HepG2 (cell line): ENCODE data around the gene CTIF. TPM values are rescaled to one million over a fixed set of nuclear protein-coding genes. Genes with fewer than 3 reads are reported as not detected.

Source experiments
- ATF1 ChIP-seq: IDR thresholded peaks from 2 replicates; pipeline ENCODE4 v1.6.1; 2016; ENCODE audit warnings: mild to moderate bottlenecking, control low read depth
- CEBPG ChIP-seq: IDR thresholded peaks from 2 replicates; pipeline ENCODE4 v1.6.1; 2016
- DNMT1 ChIP-seq: sonication (generic); formaldehyde crosslinking; IDR thresholded peaks from 2 replicates; pipeline ENCODE4 v1.5.1; 2020; ENCODE audit warnings: mild to moderate bottlenecking, missing genetic modification reagents
- GABPA ChIP-seq, 2 experiments: IDR thresholded peaks; 2 replicates each; pipeline ENCODE4 v1.6.1; 2011 to 2016; ENCODE audit warnings: low read depth in 2 of 2, low read length in 1 of 2, missing biosample characterization in 1 of 2, missing genetic modification characterization in 1 of 2
- IRF2 ChIP-seq: IDR thresholded peaks from 2 replicates; pipeline ENCODE4 v1.6.1; 2018; ENCODE audit warnings: missing genetic modification reagents, missing compliant biosample characterization
- ISX ChIP-seq: sonication (generic); formaldehyde crosslinking; conservative IDR thresholded peaks from 2 replicates; pipeline ENCODE4 v1.5.0; 2020; ENCODE audit warnings: missing genetic modification reagents
- MEIS1 ChIP-seq: sonication (generic); formaldehyde crosslinking; IDR thresholded peaks from 2 replicates; pipeline ENCODE4 v1.9.0; 2021; ENCODE audit warnings: mild to moderate bottlenecking, missing genetic modification reagents, moderate library complexity, borderline replicate concordance
- MEIS2 ChIP-seq: sonication (generic); formaldehyde crosslinking; IDR thresholded peaks from 2 replicates; pipeline ENCODE4 v1.9.0; 2021; ENCODE audit warnings: mild to moderate bottlenecking, missing genetic modification reagents
- REPIN1 ChIP-seq: sonication (generic); formaldehyde crosslinking; IDR thresholded peaks from 2 replicates; pipeline ENCODE4 v1.8.0; 2022; ENCODE audit warnings: missing genetic modification reagents, low read depth, mild to moderate bottlenecking, borderline replicate concordance
- RXRA ChIP-seq: sonication (generic); formaldehyde crosslinking; IDR thresholded peaks from 2 replicates; pipeline ENCODE4 v1.5.1; 2020; ENCODE audit warnings: missing genetic modification reagents
- SNAI1 ChIP-seq: sonication (generic); formaldehyde crosslinking; IDR thresholded peaks from 2 replicates; pipeline ENCODE4 v1.5.0; 2020; ENCODE audit warnings: mild to moderate bottlenecking, missing genetic modification reagents, borderline replicate concordance
- SRSF9 ChIP-seq: fragments of 200-400 bp; formaldehyde crosslinking; IDR thresholded peaks from 2 replicates; pipeline ENCODE4 v1.6.1; 2018; ENCODE audit warnings: borderline replicate concordance, mild to moderate bottlenecking, low read depth, low read length; ENCODE audit not compliant: insufficient read depth, poor library complexity, severe bottlenecking
- ZNF292 ChIP-seq: sonication (generic); formaldehyde crosslinking; IDR thresholded peaks from 2 replicates; pipeline ENCODE4 v1.8.1; 2022; ENCODE audit warnings: mild to moderate bottlenecking, low read depth, missing genetic modification reagents, borderline replicate concordance
- ZNF431 ChIP-seq: sonication (generic); formaldehyde crosslinking; IDR thresholded peaks from 2 replicates; pipeline ENCODE4 v1.9.0; 2022; ENCODE audit warnings: missing genetic modification reagents, low read depth, mild to moderate bottlenecking, borderline replicate concordance
- ZNF629 ChIP-seq: sonication (generic); formaldehyde crosslinking; conservative IDR thresholded peaks from 2 replicates; pipeline ENCODE4 v1.5.0; 2020; ENCODE audit warnings: missing genetic modification reagents
- ZNF720 ChIP-seq: sonication (generic); formaldehyde crosslinking; IDR thresholded peaks from 2 replicates; pipeline ENCODE4 v1.4.0; 2020; ENCODE audit warnings: missing genetic modification reagents
- ZNF776 ChIP-seq: sonication (generic); formaldehyde crosslinking; IDR thresholded peaks from 2 replicates; pipeline ENCODE4 v1.4.0; 2020; ENCODE audit warnings: mild to moderate bottlenecking, missing genetic modification reagents
- ZSCAN12 ChIP-seq: sonication (generic); formaldehyde crosslinking; IDR thresholded peaks from 2 replicates; pipeline ENCODE4 v1.9.0; 2021; ENCODE audit warnings: mild to moderate bottlenecking, missing genetic modification reagents
- polyA plus RNA-seq, 8 experiments: library from polyadenylated mRNA; depleted of rRNA in 3 of 8; stranded (reverse) in 7 of 8; unstranded in 1 of 8; fragments of >200 nt; fragmentation: Illumina TruSeq in 4 of 8; extraction: Trizol in 4 of 8; gene quantifications; 2 replicates each; pipeline versions ENCODE4 v1.2.1 to v1.2.3, GENCODE V29; 2011 to 2016; ENCODE audit warnings: low read depth in 4 of 8, missing spikeins in 1 of 8, mixed read lengths in 1 of 8; ENCODE audit not compliant: insufficient read depth in 1 of 8
- total RNA-seq, 5 experiments: library from RNA; depleted of rRNA; stranded (reverse); fragments of >200 nt; fragmentation: Illumina TruSeq; extraction: Trizol; gene quantifications; 2 replicates each; pipeline ENCODE4 v1.2.3, GENCODE V29; 2016; ENCODE audit warnings: low read depth in 1 of 5
- TF ChIP-seq, protein P1 (sequence below): sonication (generic); formaldehyde crosslinking; IDR thresholded peaks from 2 replicates; pipeline ENCODE4 v1.8.0; 2022; ENCODE audit warnings: mild to moderate bottlenecking, missing genetic modification reagents, borderline replicate concordance
- TF ChIP-seq, protein P2 (sequence below): IDR thresholded peaks from 2 replicates; pipeline ENCODE4 v1.6.1; 2012; ENCODE audit warnings: low read length, improper control_type of control experiment
- TF ChIP-seq, protein P3 (sequence below): sonication (generic); formaldehyde crosslinking; IDR thresholded peaks from 2 replicates; pipeline ENCODE4 v1.5.0; 2020; ENCODE audit warnings: missing genetic modification reagents
- TF ChIP-seq, protein P4 (sequence below): sonication (generic); formaldehyde crosslinking; IDR thresholded peaks from 2 replicates; pipeline ENCODE4 v1.5.0; 2020; ENCODE audit warnings: missing genetic modification reagents

Gene CTIF
- total and polyA plus RNA-seq, 2 of the 13 experiments (the other 11 are each of a cell fraction or from before 2014, with no cell fraction given): 18.2 to 28.0 TPM

DNA sequence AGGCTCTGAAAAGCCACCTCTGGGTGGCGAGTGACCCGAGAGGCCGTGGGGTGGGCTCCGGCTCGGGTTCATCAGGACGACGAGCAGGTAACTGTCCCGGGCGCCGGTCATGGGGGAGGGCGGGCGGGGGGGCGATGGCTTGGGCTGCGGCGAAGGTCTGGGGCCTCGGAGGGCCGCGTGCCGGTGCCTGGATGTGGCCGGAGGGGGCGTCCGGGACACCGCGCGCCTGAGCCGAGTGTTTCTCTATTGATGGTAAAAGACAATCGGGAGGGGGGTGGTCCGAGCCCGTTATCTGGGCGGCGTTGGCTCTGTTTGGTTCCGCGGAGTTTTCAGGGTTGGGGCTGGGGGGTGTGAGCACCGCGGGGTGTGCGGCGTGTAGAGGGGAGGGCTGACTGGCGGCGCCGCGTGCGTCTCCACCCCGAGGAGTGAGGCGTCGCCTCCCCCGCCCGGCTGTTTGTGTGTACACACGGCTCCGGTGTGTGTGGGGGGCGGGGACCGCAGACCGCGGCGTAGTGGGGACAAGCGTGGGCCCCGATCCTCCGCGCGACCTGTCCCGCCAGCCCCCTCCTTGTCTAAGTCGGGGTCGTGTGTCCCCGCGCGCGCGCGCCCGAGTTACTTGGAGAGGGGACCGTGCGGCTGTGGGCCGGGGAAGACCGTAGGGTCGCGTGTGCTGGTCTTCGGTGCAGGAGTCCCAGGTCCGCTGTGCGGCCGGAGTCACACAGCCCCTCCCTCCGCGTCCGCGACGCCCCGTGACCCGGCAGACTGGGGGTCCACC, 1.6 kb downstream of the CTIF start (continued):
- TF ChIP-seq, protein P1, sequence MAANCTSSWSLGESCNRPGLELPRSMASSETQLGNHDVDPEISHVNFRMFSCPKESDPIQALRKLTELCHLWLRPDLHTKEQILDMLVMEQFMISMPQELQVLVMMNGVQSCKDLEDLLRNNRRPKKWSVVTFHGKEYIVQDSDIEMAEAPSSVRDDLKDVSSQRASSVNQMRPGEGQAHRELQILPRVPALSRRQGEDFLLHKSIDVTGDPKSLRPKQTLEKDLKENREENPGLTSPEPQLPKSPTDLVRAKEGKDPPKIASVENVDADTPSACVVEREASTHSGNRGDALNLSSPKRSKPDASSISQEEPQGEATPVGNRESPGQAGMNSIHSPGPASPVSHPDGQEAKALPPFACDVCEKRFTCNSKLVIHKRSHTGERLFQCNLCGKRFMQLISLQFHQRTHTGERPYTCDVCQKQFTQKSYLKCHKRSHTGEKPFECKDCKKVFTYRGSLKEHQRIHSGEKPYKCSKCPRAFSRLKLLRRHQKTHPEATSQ (CRISPR knock-in tag): no peak
- TF ChIP-seq, protein P2, sequence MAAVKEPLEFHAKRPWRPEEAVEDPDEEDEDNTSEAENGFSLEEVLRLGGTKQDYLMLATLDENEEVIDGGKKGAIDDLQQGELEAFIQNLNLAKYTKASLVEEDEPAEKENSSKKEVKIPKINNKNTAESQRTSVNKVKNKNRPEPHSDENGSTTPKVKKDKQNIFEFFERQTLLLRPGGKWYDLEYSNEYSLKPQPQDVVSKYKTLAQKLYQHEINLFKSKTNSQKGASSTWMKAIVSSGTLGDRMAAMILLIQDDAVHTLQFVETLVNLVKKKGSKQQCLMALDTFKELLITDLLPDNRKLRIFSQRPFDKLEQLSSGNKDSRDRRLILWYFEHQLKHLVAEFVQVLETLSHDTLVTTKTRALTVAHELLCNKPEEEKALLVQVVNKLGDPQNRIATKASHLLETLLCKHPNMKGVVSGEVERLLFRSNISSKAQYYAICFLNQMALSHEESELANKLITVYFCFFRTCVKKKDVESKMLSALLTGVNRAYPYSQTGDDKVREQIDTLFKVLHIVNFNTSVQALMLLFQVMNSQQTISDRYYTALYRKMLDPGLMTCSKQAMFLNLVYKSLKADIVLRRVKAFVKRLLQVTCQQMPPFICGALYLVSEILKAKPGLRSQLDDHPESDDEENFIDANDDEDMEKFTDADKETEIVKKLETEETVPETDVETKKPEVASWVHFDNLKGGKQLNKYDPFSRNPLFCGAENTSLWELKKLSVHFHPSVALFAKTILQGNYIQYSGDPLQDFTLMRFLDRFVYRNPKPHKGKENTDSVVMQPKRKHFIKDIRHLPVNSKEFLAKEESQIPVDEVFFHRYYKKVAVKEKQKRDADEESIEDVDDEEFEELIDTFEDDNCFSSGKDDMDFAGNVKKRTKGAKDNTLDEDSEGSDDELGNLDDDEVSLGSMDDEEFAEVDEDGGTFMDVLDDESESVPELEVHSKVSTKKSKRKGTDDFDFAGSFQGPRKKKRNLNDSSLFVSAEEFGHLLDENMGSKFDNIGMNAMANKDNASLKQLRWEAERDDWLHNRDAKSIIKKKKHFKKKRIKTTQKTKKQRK: no peak
- TF ChIP-seq GABPA (IDR thresholded peaks at IDR 0.05; ENCODE audit: low read depth, low read length) (no peak), GABPA (CRISPR knock-in tag; IDR thresholded peaks at IDR 0.05; ENCODE audit: low read depth) (no peak), MEIS1 (no peak), ZNF776 (CRISPR knock-in tag) (peak; percentile 57; the same call in 1 of the 2 replicates), ZNF720 (CRISPR knock-in tag) (no peak), ISX (CRISPR knock-in tag) (no peak), RXRA (CRISPR knock-in tag) (peak; percentile 46; the same call in 1 of the 2 replicates), SNAI1 (CRISPR knock-in tag) (no peak), DNMT1 (CRISPR knock-in tag) (peak; percentile 28; the same call in 1 of the 2 replicates), REPIN1 (CRISPR knock-in tag) (no peak), IRF2 (no peak), ZNF629 (CRISPR knock-in tag) (0 out of 2 replicates have a peak, but pooled peaks have one; percentile 8), CEBPG (no peak), ZNF431 (peak; percentile 56; the same call in 1 of the 2 replicates), ZNF292 (CRISPR knock-in tag) (peak; percentile 81), ATF1 (CRISPR knock-in tag) (no peak), SRSF9 (no peak), MEIS2 (CRISPR knock-in tag) (peak; percentile 54), ZSCAN12 (CRISPR knock-in tag) (no peak)
- TF ChIP-seq, protein P3, sequence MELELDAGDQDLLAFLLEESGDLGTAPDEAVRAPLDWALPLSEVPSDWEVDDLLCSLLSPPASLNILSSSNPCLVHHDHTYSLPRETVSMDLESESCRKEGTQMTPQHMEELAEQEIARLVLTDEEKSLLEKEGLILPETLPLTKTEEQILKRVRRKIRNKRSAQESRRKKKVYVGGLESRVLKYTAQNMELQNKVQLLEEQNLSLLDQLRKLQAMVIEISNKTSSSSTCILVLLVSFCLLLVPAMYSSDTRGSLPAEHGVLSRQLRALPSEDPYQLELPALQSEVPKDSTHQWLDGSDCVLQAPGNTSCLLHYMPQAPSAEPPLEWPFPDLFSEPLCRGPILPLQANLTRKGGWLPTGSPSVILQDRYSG (CRISPR knock-in tag): no peak
- TF ChIP-seq, protein P4, sequence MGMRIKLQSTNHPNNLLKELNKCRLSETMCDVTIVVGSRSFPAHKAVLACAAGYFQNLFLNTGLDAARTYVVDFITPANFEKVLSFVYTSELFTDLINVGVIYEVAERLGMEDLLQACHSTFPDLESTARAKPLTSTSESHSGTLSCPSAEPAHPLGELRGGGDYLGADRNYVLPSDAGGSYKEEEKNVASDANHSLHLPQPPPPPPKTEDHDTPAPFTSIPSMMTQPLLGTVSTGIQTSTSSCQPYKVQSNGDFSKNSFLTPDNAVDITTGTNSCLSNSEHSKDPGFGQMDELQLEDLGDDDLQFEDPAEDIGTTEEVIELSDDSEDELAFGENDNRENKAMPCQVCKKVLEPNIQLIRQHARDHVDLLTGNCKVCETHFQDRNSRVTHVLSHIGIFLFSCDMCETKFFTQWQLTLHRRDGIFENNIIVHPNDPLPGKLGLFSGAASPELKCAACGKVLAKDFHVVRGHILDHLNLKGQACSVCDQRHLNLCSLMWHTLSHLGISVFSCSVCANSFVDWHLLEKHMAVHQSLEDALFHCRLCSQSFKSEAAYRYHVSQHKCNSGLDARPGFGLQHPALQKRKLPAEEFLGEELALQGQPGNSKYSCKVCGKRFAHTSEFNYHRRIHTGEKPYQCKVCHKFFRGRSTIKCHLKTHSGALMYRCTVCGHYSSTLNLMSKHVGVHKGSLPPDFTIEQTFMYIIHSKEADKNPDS (CRISPR knock-in tag): no peak
